Endothelial cell of umbilical vein (primary cell): ENCODE measurements around the gene MRPS14. TPM values are rescaled to one million over a fixed set of nuclear protein-coding genes. Genes with fewer than 3 reads are reported as not detected.

ENCODE experiments used
- BruUV-seq: library from RNA; stranded (reverse); fragments of 400-500 nt; replicated peaks from 2 replicates; lab custom pipeline; 2021; lab: Mats Ljungman, UMichigan
- CTCF ChIA-PET: fragments of 300-600, 350-600 bp; sonication (Branson Sonifier 250); formaldehyde crosslinking; loops from one replicate; lab custom pipeline; 2021; ENCODE audit warnings: antibody characterized with exemption, inconsistent platforms; lab: Charles Lee
- POLR2A ChIA-PET: fragments of 300-600, 350-600 bp; sonication (Branson Sonifier 250); formaldehyde crosslinking; loops from one replicate; lab custom pipeline; 2021; ENCODE audit warnings: antibody characterized with exemption, inconsistent platforms; lab: Charles Lee
- DNase-seq: peaks from one replicate; pipeline ENCODE4 v3.0.0-alpha.2; 2011; ENCODE audit warnings: low read depth, low spot score
- FAIRE-seq: peaks from 2 replicates; lab custom pipeline; 2011; peaks lifted over from hg19 to GRCh38; lab: Jason Lieb, UNC
- H2AFZ ChIP-seq: 2 replicates; pipeline ENCODE4 v1.6.0; 2012; ENCODE audit warnings: low read depth, low read length, control low read depth, inconsistent platforms
- H3K27ac ChIP-seq: 2 replicates; pipeline ENCODE4 v1.5.1; 2011; ENCODE audit warnings: low read depth, mild to moderate bottlenecking, control low read depth, low read length, moderate library complexity; ENCODE audit not compliant: insufficient read depth
- H3K27me3 ChIP-seq, 2 experiments: 2 replicates each; pipeline versions ENCODE4 v1.6.0 to v1.6.1; 2011; ENCODE audit warnings: low read length in 2 of 2, mixed read lengths in 1 of 2; ENCODE audit not compliant: control insufficient read depth in 2 of 2, insufficient read depth in 2 of 2
- H3K36me3 ChIP-seq, 2 experiments: 2 replicates in 1 of 2; 3 replicates in 1 of 2; pipeline ENCODE4 v1.5.1; 2011; ENCODE audit warnings: low read length in 2 of 2, mild to moderate bottlenecking in 1 of 2, moderate library complexity in 1 of 2; ENCODE audit not compliant: control insufficient read depth in 2 of 2, insufficient read depth in 2 of 2; ENCODE audit errors: extremely low read depth in 1 of 2
- H3K4me1 ChIP-seq: 3 replicates; pipeline ENCODE4 v1.5.1; 2011; ENCODE audit warnings: mild to moderate bottlenecking, low read length; ENCODE audit not compliant: control insufficient read depth, insufficient read depth; ENCODE audit errors: extremely low read depth
- H3K4me2 ChIP-seq: 2 replicates; pipeline ENCODE4 v1.6.1; 2011; ENCODE audit warnings: low read length, control low read depth, mixed read lengths; ENCODE audit not compliant: insufficient read depth
- H3K4me3 ChIP-seq, 3 experiments: fragments of 200-600 bp in 1 of 3; sonication (generic), shearing (Covaris generic) in 1 of 3; replicated peaks in 1 of 3; 2 replicates each; pipeline ENCODE4 v1.5.1; 2011 to 2016; ENCODE audit warnings: control low read depth in 3 of 3, low read length in 3 of 3, mild to moderate bottlenecking in 2 of 3, inconsistent platforms in 1 of 3, low read depth in 1 of 3, moderate library complexity in 1 of 3; ENCODE audit not compliant: insufficient read depth in 1 of 3
- H3K79me2 ChIP-seq: 2 replicates; pipeline ENCODE4 v1.6.0; 2012; ENCODE audit warnings: low read length, inconsistent platforms; ENCODE audit not compliant: control insufficient read depth, insufficient read depth
- H3K9ac ChIP-seq: replicated peaks from 2 replicates; pipeline ENCODE3; 2011; ENCODE audit warnings: low read length, control low read depth; ENCODE audit not compliant: insufficient read depth; ENCODE audit errors: extremely low read depth
- H3K9me1 ChIP-seq: replicated peaks from 3 replicates; pipeline ENCODE4 v1.6.0; 2011; ENCODE audit warnings: mild to moderate bottlenecking, low read length; ENCODE audit not compliant: control insufficient read depth, insufficient read depth; ENCODE audit errors: extremely low read depth
- H3K9me3 ChIP-seq: replicated peaks from 2 replicates; pipeline ENCODE4 v1.5.1; 2012; ENCODE audit warnings: low read length, inconsistent platforms; ENCODE audit not compliant: control insufficient read depth, insufficient read depth
- H4K20me1 ChIP-seq: replicated peaks from 2 replicates; pipeline ENCODE3; 2011; ENCODE audit warnings: mild to moderate bottlenecking, low read length; ENCODE audit not compliant: control insufficient read depth, insufficient read depth; ENCODE audit errors: extremely low read depth
- CTCF ChIP-seq, 2 donors: IDR thresholded peaks; 1 replicate in 1 of 2; 2 replicates in 1 of 2; pipeline ENCODE4 v1.5.1; 2011; ENCODE audit warnings: low read length in 2 of 2, mild to moderate bottlenecking in 2 of 2, moderate library complexity in 2 of 2, control low read depth in 1 of 2, inconsistent platforms in 1 of 2, low read depth in 1 of 2; ENCODE audit not compliant: insufficient read depth in 1 of 2; ENCODE audit errors: extremely low read depth in 1 of 2
- EZH2 ChIP-seq: IDR thresholded peaks from 2 replicates; pipeline ENCODE4 v1.6.1; 2012; ENCODE audit warnings: borderline replicate concordance, low read depth, mild to moderate bottlenecking, moderate library complexity, low read length, inconsistent platforms; ENCODE audit not compliant: severe bottlenecking
- FOS ChIP-seq: IDR thresholded peaks from 2 replicates; pipeline ENCODE4 v1.6.1; 2011; ENCODE audit warnings: mild to moderate bottlenecking, low read length, moderate library complexity, borderline replicate concordance; ENCODE audit not compliant: insufficient read depth
- GATA2 ChIP-seq: IDR thresholded peaks from 2 replicates; pipeline ENCODE4 v1.7.0; 2011; ENCODE audit warnings: low read depth, mild to moderate bottlenecking, moderate library complexity, mixed read lengths, low read length; ENCODE audit not compliant: insufficient read length, insufficient read depth
- JUN ChIP-seq: IDR thresholded peaks from 2 replicates; pipeline ENCODE4 v1.6.1; 2011; ENCODE audit warnings: borderline replicate concordance, low read depth; ENCODE audit not compliant: insufficient read length, insufficient read depth
- MAX ChIP-seq: IDR thresholded peaks from 2 replicates; pipeline ENCODE4 v1.6.1; 2011; ENCODE audit not compliant: insufficient read depth, insufficient read length
- MYC ChIP-seq: IDR thresholded peaks from one replicate; pipeline ENCODE4 v1.6.1; 2011; ENCODE audit warnings: mild to moderate bottlenecking, low read depth, low read length
- POLR2A ChIP-seq: IDR thresholded peaks from 2 replicates; pipeline ENCODE4 v1.6.1; 2012; ENCODE audit warnings: low read depth, mild to moderate bottlenecking, control low read depth, low read length
- POLR2AphosphoS5 ChIP-seq: IDR thresholded peaks from 2 replicates; pipeline ENCODE4 v1.6.1; 2012; ENCODE audit warnings: low read depth, mild to moderate bottlenecking, control low read depth, low read length, moderate library complexity; ENCODE audit not compliant: insufficient read depth
- dilution Hi-C: fragments of 300-500 bp; cut with MboI; formaldehyde crosslinking; loops from one replicate; pipeline ENCODE4 v1.15.0; 2019; ENCODE audit warnings: low sequenced_read_pairs; ENCODE audit not compliant: extremely low pct_ligation_motif_present
- intact Hi-C: fragments of 100-400 bp; cut with micrococcal nuclease; formaldehyde crosslinking; loops from one replicate; pipeline ENCODE4 v1.10.0; 2022
- polyA plus RNA-seq, 4 experiments: library from polyadenylated mRNA; depleted of rRNA in 3 of 4; stranded (reverse) in 3 of 4; unstranded in 1 of 4; fragments of >200 nt; gene quantifications; 2 replicates each; pipeline versions ENCODE4 v1.2.1 to v1.2.3, GENCODE V29; 2011 to 2012; ENCODE audit warnings: missing spikeins in 1 of 4
- total RNA-seq: library from RNA; stranded (reverse); gene quantifications from 2 replicates; pipeline ENCODE4 v1.2.3, GENCODE V29; 2021

Gene MRPS14
- total and polyA plus RNA-seq, 2 donors (not counting 3 experiments of a cell fraction or from before 2014, with no cell fraction given): 29.5 to 31.8 TPM

DNA sequence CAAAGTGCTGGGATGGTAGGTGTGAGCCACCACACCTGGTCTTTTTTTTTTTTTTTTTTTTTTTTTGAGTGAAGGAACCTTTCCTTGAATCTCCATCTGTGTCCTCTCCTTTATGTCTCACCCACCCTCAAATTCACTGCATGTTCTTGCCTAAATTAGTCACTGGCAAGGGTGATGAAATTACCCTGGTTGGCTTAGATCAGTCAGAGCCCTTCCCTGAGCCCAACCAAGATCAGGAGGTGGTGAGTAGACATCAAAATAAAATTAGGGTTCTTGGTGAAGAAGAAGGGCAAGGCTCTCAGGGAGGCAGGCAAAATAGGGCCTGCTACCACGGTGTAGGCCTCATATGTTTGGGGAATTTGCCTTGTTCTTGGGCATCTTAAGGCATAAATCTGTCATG, 39.1 kb upstream of the MRPS14 start:
- H3K4me1 ChIP-seq: no peaks in the 10 kb centered on the region
- no peak for TF ChIP-seq POLR2A
- no peak overlapping the region for H3K4me2 ChIP-seq
- H3K36me3 ChIP-seq: no peaks in the 10 kb centered on the region
- dilution Hi-C loops: no loop called here
- no peaks in the 10 kb centered on the region for H3K79me2 ChIP-seq
- peaks cover 0 to 2% of the 10 kb centered on the region in 2 experiments for H3K27me3 ChIP-seq
- ChIA-PET CTCF (interaction anchor here (1.0 to 2.3 kb wide), 3 partner anchors 24 to 84 kb away, joined by 3 to 10 read pairs (median 3); no protein-coding TSS in a partner anchor), POLR2A (no interaction called here)
- intact Hi-C loops: no loop called here
- no peaks in the 10 kb centered on the region for H3K9me1 ChIP-seq
- no peak overlapping the region for H3K9ac ChIP-seq
- no TSS peak for BruUV-seq
- no peak overlapping the region for H2AFZ ChIP-seq
- H3K4me3 ChIP-seq: no peak overlapping the region
- H3K9me3 ChIP-seq: no peaks in the 10 kb centered on the region
- no peak for DNase-seq
- no peaks in the 10 kb centered on the region for H4K20me1 ChIP-seq
- no peak overlapping the region for H3K27ac ChIP-seq
- no peak for FAIRE-seq

- Histone ChIP-seq H3K79me2 (no peaks in the 10 kb centered on the region), H3K36me3 (no peaks in the 10 kb centered on the region), H3K9me3 (no peaks in the 10 kb centered on the region), H3K27ac (no peak overlapping the region), H3K27me3 (peaks cover 0 to 2% of the 10 kb centered on the region in 2 experiments), H2AFZ (no peak overlapping the region), H3K4me2 (no peak overlapping the region), H3K9me1 (no peaks in the 10 kb centered on the region), H3K9ac (no peak overlapping the region), H3K4me3 (no peak overlapping the region), H4K20me1 (no peaks in the 10 kb centered on the region), H3K4me1 (no peaks in the 10 kb centered on the region)
- POLR2A ChIA-PET: no interaction called here
- CTCF ChIA-PET: no interaction called here
- FAIRE-seq: no peak
- DNase-seq: no peak
- no peak for TF ChIP-seq FOS
- TF ChIP-seq GATA2: no peak
- no peak for TF ChIP-seq POLR2AphosphoS5
- no peak for TF ChIP-seq CTCF (IDR thresholded peaks at IDR 0.05; ENCODE audit: extremely low read depth in 1 of 2, insufficient read depth in 1 of 2, low read depth in 1 of 2, low read length in 2 of 2)
- TF ChIP-seq MYC: no peak
- no peak for TF ChIP-seq POLR2A
- no peak for TF ChIP-seq JUN
- TF ChIP-seq MAX: no peak
- TF ChIP-seq EZH2: no peak
- intact Hi-C loops (no loop called here), dilution Hi-C loops (no loop called here)
- BruUV-seq: no TSS peak
These were observed 31.5 kb upstream of the MRPS14 start for GRCh38 chr1:175054736-175055135.
